Activated CD8-positive, alpha-beta memory T cell treated with anti-CD3 and anti-CD28 coated beads for 4 hours (primary cell): Measurements from ENCODE around the gene ERG.

Source experiments
- DNase-seq, 2 donors: peaks; one replicate each; pipeline ENCODE4 v3.0.0-alpha.2; 2020; ENCODE audit warnings: low read depth in 2 of 2

ERG gene

GRCh38 chr21:38358098-38358497, 140.2 kb downstream of the ERG start:
- DNase-seq, result no peak

- DNase-seq, result no peak
These were observed 141.2 kb downstream of the ERG start for GRCh38 chr21:38356883-38357625.

- peak; percentile 20 to 27 for DNase-seq
These were observed 142.1 kb downstream of the ERG start for GRCh38 chr21:38355992-38356781.

- DNase-seq, result no peak
These were observed 142.9 kb downstream of the ERG start for GRCh38 chr21:38355353-38355752.

GRCh38 chr21:38354746-38355145, 143.5 kb downstream of the ERG start:
- DNase-seq, result no peak

GRCh38 chr21:38354231-38354630, 144.0 kb downstream of the ERG start:
- no peak for DNase-seq

GRCh38 chr21:38352536-38353219, 145.6 kb downstream of the ERG start:
- no peak for DNase-seq

- no peak for DNase-seq
These were observed 146.2 kb downstream of the ERG start for GRCh38 chr21:38351961-38352521.

GRCh38 chr21:38351176-38351959, 146.9 kb downstream of the ERG start:
- DNase-seq, result no peak

- DNase-seq, result no peak
These were observed 147.6 kb downstream of the ERG start for GRCh38 chr21:38350684-38351083.

GRCh38 chr21:38349977-38350376, 148.3 kb downstream of the ERG start:
- DNase-seq, result no peak

GRCh38 chr21:38349111-38349746, 149.0 kb downstream of the ERG start:
- no peak for DNase-seq

GRCh38 chr21:38346286-38346685, 152.0 kb downstream of the ERG start:
- DNase-seq, result no peak

- DNase-seq, result no peak
These were observed 154.6 kb downstream of the ERG start for GRCh38 chr21:38343691-38344090.

GRCh38 chr21:38342739-38343138, 155.5 kb downstream of the ERG start:
- no peak for DNase-seq

GRCh38 chr21:38341546-38342012, 156.7 kb downstream of the ERG start:
- DNase-seq, result no peak

- no peak for DNase-seq
These were observed 158.1 kb downstream of the ERG start for GRCh38 chr21:38340131-38340530.

GRCh38 chr21:38337793-38338192, 160.5 kb downstream of the ERG start:
- no peak for DNase-seq

GRCh38 chr21:38334866-38335265, 163.4 kb downstream of the ERG start:
- no peak for DNase-seq

- DNase-seq, result no peak
These were observed 164.7 kb downstream of the ERG start for GRCh38 chr21:38333301-38334272.
